Measurements from ENCODE around the gene ZNF335. TPM values are rescaled to one million over a fixed set of nuclear protein-coding genes. Genes with fewer than 3 reads are reported as not detected.

ZNF335 gene
- total and polyA plus RNA-seq, 2 experiments from 2014 or later, result 12.6 to 14.9 TPM

- no peaks in the 10 kb centered on the region for H4K20me1 ChIP-seq (ENCODE audit: insufficient read depth, poor library complexity, severe bottlenecking)
- peak overlapping the region; percentile 67 for H3K27ac ChIP-seq
- H2AFZ ChIP-seq, result no peak overlapping the region
- no peaks in the 10 kb centered on the region for H3K9me2 ChIP-seq (replicated peaks; ENCODE audit: insufficient read depth)
- TF ChIP-seq EZH2 (IDR thresholded peaks at IDR 0.05; ENCODE audit: borderline replicate concordance), result no peak
- no peak for TF ChIP-seq EZH2phosphoT487 (IDR thresholded peaks at IDR 0.05; ENCODE audit: low read depth, severe bottlenecking, unreplicated experiment)
- TF ChIP-seq CTCF (IDR thresholded peaks at IDR 0.05; ENCODE audit: poor library complexity), result no peak
- DNase-seq (ENCODE audit: low spot score), result no peak
- H3K79me2 ChIP-seq, result no peaks in the 10 kb centered on the region
- no peak overlapping the region for H3K4me2 ChIP-seq
- no peaks in the 10 kb centered on the region for H3K36me3 ChIP-seq (replicated peaks; ENCODE audit: insufficient read depth, low read depth)
- H3K9me3 ChIP-seq (ENCODE audit: low read depth), result no peaks in the 10 kb centered on the region
- WGBS (ENCODE audit: low lambda C conversion rate, missing lambda C conversion rate), result 89% methylated on average over 15 of the region's 15 CpGs
- H3K4me1 ChIP-seq (ENCODE audit: insufficient read depth), result no peaks in the 10 kb centered on the region
- H3K27me3 ChIP-seq, result no peaks in the 10 kb centered on the region
- no peak overlapping the region for H3K4me3 ChIP-seq
These were observed 27.6 kb downstream of the ZNF335 start for GRCh38 chr20:45944151-45944964.

- Histone ChIP-seq H3K27ac (peak overlapping the region; percentile 67), H3K27me3 (no peaks in the 10 kb centered on the region), H3K36me3 (replicated peaks; ENCODE audit: insufficient read depth, low read depth) (no peaks in the 10 kb centered on the region), H3K4me3 (no peak overlapping the region), H3K9me2 (replicated peaks; ENCODE audit: insufficient read depth) (no peaks in the 10 kb centered on the region), H3K4me2 (no peak overlapping the region), H3K79me2 (no peaks in the 10 kb centered on the region), H2AFZ (no peak overlapping the region), H3K4me1 (ENCODE audit: insufficient read depth) (no peaks in the 10 kb centered on the region), H4K20me1 (ENCODE audit: insufficient read depth, poor library complexity, severe bottlenecking) (no peaks in the 10 kb centered on the region), H3K9me3 (ENCODE audit: low read depth) (no peaks in the 10 kb centered on the region)
- 96% methylated on average over 6 of the region's 6 CpGs for WGBS (ENCODE audit: low lambda C conversion rate, missing lambda C conversion rate)
- no peak for TF ChIP-seq EZH2phosphoT487 (IDR thresholded peaks at IDR 0.05; ENCODE audit: low read depth, severe bottlenecking, unreplicated experiment)
- TF ChIP-seq EZH2 (IDR thresholded peaks at IDR 0.05; ENCODE audit: borderline replicate concordance), result no peak
- TF ChIP-seq CTCF (IDR thresholded peaks at IDR 0.05; ENCODE audit: poor library complexity), result no peak
- DNase-seq (ENCODE audit: low spot score), result no peak
These were observed 28.4 kb downstream of the ZNF335 start for GRCh38 chr20:45943613-45944012.

GRCh38 chr20:45940469-45940868 lies 31.5 kb downstream of the ZNF335 start:
- peaks cover 30% of the 10 kb centered on the region for H3K79me2 ChIP-seq
- H3K4me1 ChIP-seq (ENCODE audit: insufficient read depth), result peaks cover 5% of the 10 kb centered on the region
- no peaks in the 10 kb centered on the region for H4K20me1 ChIP-seq (ENCODE audit: insufficient read depth, poor library complexity, severe bottlenecking)
- TF ChIP-seq EZH2 (IDR thresholded peaks at IDR 0.05; ENCODE audit: borderline replicate concordance) (no peak), CTCF (IDR thresholded peaks at IDR 0.05; ENCODE audit: poor library complexity) (no peak), EZH2phosphoT487 (IDR thresholded peaks at IDR 0.05; ENCODE audit: low read depth, severe bottlenecking, unreplicated experiment) (no peak)
- DNase-seq (ENCODE audit: low spot score), result no peak
- no peak overlapping the region for H3K4me3 ChIP-seq
- H3K4me2 ChIP-seq, result no peak overlapping the region
- WGBS (ENCODE audit: low lambda C conversion rate, missing lambda C conversion rate), result 98% methylated on average over 13 of the region's 13 CpGs
- no peaks in the 10 kb centered on the region for H3K27me3 ChIP-seq
- no peaks in the 10 kb centered on the region for H3K9me3 ChIP-seq (ENCODE audit: low read depth)
- H3K9me2 ChIP-seq (replicated peaks; ENCODE audit: insufficient read depth), result no peaks in the 10 kb centered on the region
- H3K27ac ChIP-seq, result no peak overlapping the region
- H2AFZ ChIP-seq, result no peak overlapping the region
- no peaks in the 10 kb centered on the region for H3K36me3 ChIP-seq (replicated peaks; ENCODE audit: insufficient read depth, low read depth)
